Measurements from ENCODE around the gene SPG7. TPM values are rescaled to one million over a fixed set of nuclear protein-coding genes. Genes with fewer than 3 reads are reported as not detected.

The SPG7 gene
- total and polyA plus RNA-seq, 11 donors: 84.0 to 168 (median 95.9) TPM

DNA sequence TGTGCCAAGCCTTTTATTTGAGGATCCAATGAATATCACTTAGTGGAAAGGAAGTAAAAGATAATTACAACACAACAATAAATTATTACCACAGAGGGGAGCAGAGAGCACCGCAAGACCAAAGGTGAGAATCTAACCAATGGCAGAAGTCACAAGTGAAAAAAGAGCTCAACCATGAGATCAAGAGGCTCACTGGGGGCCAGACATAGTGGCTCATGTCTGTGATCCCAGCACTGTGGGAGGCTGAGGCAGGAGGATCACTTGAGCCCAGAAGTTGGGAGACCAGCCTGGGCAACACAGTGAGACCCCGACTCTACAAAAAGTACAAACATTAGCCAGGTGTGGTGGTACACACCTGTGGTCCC is 35.5 kb upstream of the SPG7 start:
- intact Hi-C loops (cut with DNase I): no loop called here
- H3K27ac ChIP-seq: no peak overlapping the region
- no peak for DNase-seq
- no peak for ATAC-seq
- WGBS, 4 donors: 85 to 89% (median 88%) methylated on average over 2 of the region's 2 CpGs
- H3K9me3 ChIP-seq: no peaks in the 10 kb centered on the region
- TF ChIP-seq, protein P1, sequence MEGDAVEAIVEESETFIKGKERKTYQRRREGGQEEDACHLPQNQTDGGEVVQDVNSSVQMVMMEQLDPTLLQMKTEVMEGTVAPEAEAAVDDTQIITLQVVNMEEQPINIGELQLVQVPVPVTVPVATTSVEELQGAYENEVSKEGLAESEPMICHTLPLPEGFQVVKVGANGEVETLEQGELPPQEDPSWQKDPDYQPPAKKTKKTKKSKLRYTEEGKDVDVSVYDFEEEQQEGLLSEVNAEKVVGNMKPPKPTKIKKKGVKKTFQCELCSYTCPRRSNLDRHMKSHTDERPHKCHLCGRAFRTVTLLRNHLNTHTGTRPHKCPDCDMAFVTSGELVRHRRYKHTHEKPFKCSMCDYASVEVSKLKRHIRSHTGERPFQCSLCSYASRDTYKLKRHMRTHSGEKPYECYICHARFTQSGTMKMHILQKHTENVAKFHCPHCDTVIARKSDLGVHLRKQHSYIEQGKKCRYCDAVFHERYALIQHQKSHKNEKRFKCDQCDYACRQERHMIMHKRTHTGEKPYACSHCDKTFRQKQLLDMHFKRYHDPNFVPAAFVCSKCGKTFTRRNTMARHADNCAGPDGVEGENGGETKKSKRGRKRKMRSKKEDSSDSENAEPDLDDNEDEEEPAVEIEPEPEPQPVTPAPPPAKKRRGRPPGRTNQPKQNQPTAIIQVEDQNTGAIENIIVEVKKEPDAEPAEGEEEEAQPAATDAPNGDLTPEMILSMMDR (IDR thresholded peaks at IDR 0.05): no peak
- TF ChIP-seq POLR2A (IDR thresholded peaks at IDR 0.05): no peak
- H3K4me1 ChIP-seq: peaks cover 0 to 93% (median 63%) of the 10 kb centered on the region in 12 donors
- no peaks in the 10 kb centered on the region for H3K27me3 ChIP-seq
- H3K36me3 ChIP-seq: no peaks in the 10 kb centered on the region
- H3K4me3 ChIP-seq: no peak overlapping the region

DNA sequence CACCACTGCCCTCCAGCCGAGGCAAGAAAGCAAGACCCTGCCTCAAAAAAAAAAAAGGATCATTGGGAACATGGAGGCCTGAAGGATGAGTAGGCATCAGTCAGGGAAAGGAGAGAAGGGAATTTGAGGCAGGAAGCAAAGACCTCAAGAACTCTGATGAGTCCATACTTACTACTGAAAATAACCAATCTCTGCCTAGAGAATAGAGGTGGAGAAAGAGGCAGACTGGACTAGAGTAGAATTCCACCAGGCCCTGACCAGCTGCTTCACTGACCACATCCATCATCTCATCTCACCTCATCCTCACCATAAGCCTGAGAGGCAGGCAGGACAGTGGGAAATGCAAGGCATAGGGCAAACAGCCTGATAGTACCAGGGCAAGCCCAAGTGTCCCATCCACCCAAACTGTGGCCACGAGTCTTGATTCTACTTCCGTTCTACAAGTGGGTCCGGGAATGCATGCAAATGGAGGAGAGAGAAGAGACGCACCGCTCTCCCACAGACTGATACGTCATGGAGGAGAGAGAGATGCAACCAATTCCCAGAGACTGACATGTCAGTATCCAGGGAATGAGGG is 35.0 kb upstream of the SPG7 start:
- no peak for TF ChIP-seq POLR2A (IDR thresholded peaks at IDR 0.05)
- TF ChIP-seq, protein P1 (IDR thresholded peaks at IDR 0.05): no peak
- Histone ChIP-seq H3K4me3 (no peak overlapping the region), H3K9me3 (no peaks in the 10 kb centered on the region), H3K27me3 (no peaks in the 10 kb centered on the region), H3K36me3 (no peaks in the 10 kb centered on the region), H3K4me1 (peaks cover 0 to 93% (median 67%) of the 10 kb centered on the region in 12 donors), H3K27ac (no peak overlapping the region)
- DNase-seq (no peak), ATAC-seq (no peak)
- intact Hi-C loops (cut with DNase I): no loop called here
- WGBS, 4 donors: 85 to 98% (median 96%) methylated on average over 7 of the region's 7 CpGs

DNA sequence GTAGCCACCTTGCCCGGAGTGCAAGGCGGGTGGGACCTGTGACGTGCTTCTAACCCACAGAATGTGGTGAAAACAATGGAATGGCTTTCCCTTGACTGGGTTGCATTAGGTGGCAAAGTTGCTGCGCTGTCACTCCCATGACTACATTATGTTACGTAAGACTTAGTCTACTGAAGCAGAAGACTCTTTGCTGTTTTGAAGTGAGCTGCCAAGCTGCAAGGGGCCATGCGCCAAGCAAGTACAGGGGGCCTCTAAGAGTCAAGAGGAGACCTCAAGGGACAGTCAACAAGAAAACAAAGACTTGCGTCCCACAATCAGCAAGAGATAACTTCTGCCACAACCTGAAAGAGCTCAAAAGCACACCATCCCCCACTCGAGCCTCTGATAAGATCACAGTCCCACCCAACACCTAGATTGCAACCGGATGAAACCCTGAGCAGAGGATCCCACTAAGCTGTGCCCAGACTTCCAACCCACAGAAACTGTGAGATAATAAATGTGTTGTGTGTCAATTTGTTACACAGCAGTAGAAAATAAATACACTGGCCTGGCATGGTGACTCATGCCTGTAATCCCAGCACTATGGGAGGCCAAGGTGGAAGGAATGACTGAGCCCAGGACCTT is 34.3 kb upstream of the SPG7 start:
- DNase-seq (no peak), ATAC-seq (peak in 2 of 4 donors; percentile 3 to 48)
- intact Hi-C loops (cut with DNase I): no loop called here
- no peak overlapping the region for H3K4me3 ChIP-seq
- WGBS, 4 donors: 76 to 87% (median 82%) methylated on average over 9 of the region's 9 CpGs
- no peaks in the 10 kb centered on the region for H3K9me3 ChIP-seq
- TF ChIP-seq, protein P1 (IDR thresholded peaks at IDR 0.05): no peak
- TF ChIP-seq POLR2A (IDR thresholded peaks at IDR 0.05): no peak
- no peaks in the 10 kb centered on the region for H3K36me3 ChIP-seq
- H3K27ac ChIP-seq: peak overlapping the region in 1 of 12 donors; percentile 15
- H3K27me3 ChIP-seq: no peaks in the 10 kb centered on the region
- peaks cover 0 to 93% (median 68%) of the 10 kb centered on the region in 12 donors for H3K4me1 ChIP-seq

DNA sequence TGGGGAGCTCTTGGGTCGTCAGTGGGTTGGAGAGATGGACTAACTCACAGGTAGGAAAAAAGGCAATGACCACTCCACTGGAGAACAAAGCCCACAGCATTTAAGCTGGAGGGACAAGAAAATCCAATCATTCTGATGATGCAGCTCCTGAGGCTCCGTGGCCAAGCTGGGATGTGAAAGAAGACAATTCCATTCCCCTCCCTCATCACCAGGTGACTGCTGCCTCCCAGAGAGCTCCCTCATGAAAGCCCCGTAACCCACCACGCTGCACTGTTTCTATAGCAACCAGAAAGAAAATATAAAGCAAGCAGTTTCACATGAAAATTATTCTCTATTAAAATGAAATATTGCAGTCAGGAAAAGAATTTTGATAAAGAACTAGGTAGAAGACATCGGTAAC is 33.1 kb upstream of the SPG7 start:
- Histone ChIP-seq H3K9me3 (no peaks in the 10 kb centered on the region), H3K27me3 (no peaks in the 10 kb centered on the region), H3K27ac (no peak overlapping the region), H3K36me3 (no peaks in the 10 kb centered on the region), H3K4me3 (no peak overlapping the region), H3K4me1 (peaks cover 0 to 99% (median 74%) of the 10 kb centered on the region in 12 donors)
- ATAC-seq: no peak
- intact Hi-C loops (cut with DNase I): loop anchor here in 1 of 10 donors (5.0 kb wide), 1 partner anchor 33 kb away; no protein-coding TSS in a partner anchor
- no peak for DNase-seq
- WGBS, 4 donors: 82 to 89% (median 86%) methylated on average over 5 of the region's 5 CpGs
- TF ChIP-seq POLR2A (IDR thresholded peaks at IDR 0.05): no peak
- TF ChIP-seq, protein P1 (IDR thresholded peaks at IDR 0.05): no peak

All from heart left ventricle (tissue), 16 donors.